Activated B cell treated with CpG ODN at 0.5 μM for 24 hours (primary cell): ENCODE results near the gene DCP1B. TPM values are rescaled to one million over a fixed set of nuclear protein-coding genes. Genes with fewer than 3 reads are reported as not detected.
A peak's percentile ranks its signal among the peaks of the same experiment; 100 is the strongest.

Source experiments
- ATAC-seq: fragments of 200-7000 bp; cut with Tn5 transposase; one replicate; pipeline ENCODE4 v1.10.0; 2021; ENCODE audit warnings: low read depth, mild to moderate bottlenecking, moderate library complexity
- CTCF ChIA-PET: fragments of 350-600 bp; sonication (Branson Sonifier 250); formaldehyde crosslinking; loops from one replicate; lab custom pipeline; 2021; ENCODE audit warnings: antibody characterized with exemption; lab: Charles Lee
- POLR2A ChIA-PET: fragments of 350-600 bp; sonication (Branson Sonifier 250); formaldehyde crosslinking; loops from one replicate; lab custom pipeline; 2021; ENCODE audit warnings: antibody characterized with exemption; lab: Charles Lee
- DNase-seq: peaks from one replicate; pipeline ENCODE4 v3.0.0; 2022
- H3K27ac Mint-ChIP-seq: one replicate; pipeline ENCODE4 v1.8.0; 2020; ENCODE audit warnings: mixed read lengths
- H3K27me3 Mint-ChIP-seq: one replicate; pipeline ENCODE4 v1.8.0; 2021; ENCODE audit warnings: mixed read lengths
- H3K36me3 Mint-ChIP-seq: one replicate; pipeline ENCODE4 v1.8.0; 2021; ENCODE audit warnings: low read depth, mixed read lengths
- H3K4me1 Mint-ChIP-seq: one replicate; pipeline ENCODE4 v1.8.0; 2021; ENCODE audit warnings: mixed read lengths
- H3K4me3 Mint-ChIP-seq: one replicate; pipeline ENCODE4 v1.8.0; 2020; ENCODE audit warnings: mild to moderate bottlenecking, mixed read lengths
- H3K9me3 Mint-ChIP-seq: one replicate; pipeline ENCODE4 v1.8.0; 2020; ENCODE audit warnings: mixed read lengths
- CTCF ChIP-seq: fragments of 200-600 bp; IDR thresholded peaks from one replicate; pipeline ENCODE4 v1.8.0; 2022; ENCODE audit warnings: antibody characterized with exemption, mild to moderate bottlenecking
- intact Hi-C: fragments of 100-400 bp; cut with micrococcal nuclease; formaldehyde crosslinking; loops from one replicate; pipeline ENCODE4 v1.15.1; 2024
- total RNA-seq: library from RNA; stranded (reverse); gene quantifications from 2 replicates; pipeline ENCODE4 v1.2.3, GENCODE V29; 2022

The DCP1B gene
- total RNA-seq, 1 donor from 2014 or later, result 14.7 TPM

- DNase-seq (no peak), ATAC-seq (peak; percentile 11)
- H3K9me3 Mint-ChIP-seq, result no peaks in the 10 kb centered on the region
- intact Hi-C loops, result loop anchor here (10.0 kb wide), 1 partner anchor 48 kb away; no protein-coding TSS in a partner anchor
- H3K27me3 Mint-ChIP-seq, result no peaks in the 10 kb centered on the region
- CTCF ChIA-PET, result interaction anchor here (2.2 kb wide), 1 partner anchor 17 kb away, joined by 18 read pairs; no protein-coding TSS in a partner anchor
- peaks cover 61% of the 10 kb centered on the region for H3K4me1 Mint-ChIP-seq
- no peak overlapping the region for H3K4me3 Mint-ChIP-seq
- H3K27ac Mint-ChIP-seq, result peak overlapping the region; percentile 10
- no peak for TF ChIP-seq CTCF
- H3K36me3 Mint-ChIP-seq, result no peaks in the 10 kb centered on the region
- POLR2A ChIA-PET, result interaction anchor here (2.3 kb wide), 1 partner anchor 10 kb away, joined by 13 read pairs; no protein-coding TSS in a partner anchor
These were observed 81.3 kb downstream of the DCP1B start for GRCh38 chr12:1922985-1923384.

DNA sequence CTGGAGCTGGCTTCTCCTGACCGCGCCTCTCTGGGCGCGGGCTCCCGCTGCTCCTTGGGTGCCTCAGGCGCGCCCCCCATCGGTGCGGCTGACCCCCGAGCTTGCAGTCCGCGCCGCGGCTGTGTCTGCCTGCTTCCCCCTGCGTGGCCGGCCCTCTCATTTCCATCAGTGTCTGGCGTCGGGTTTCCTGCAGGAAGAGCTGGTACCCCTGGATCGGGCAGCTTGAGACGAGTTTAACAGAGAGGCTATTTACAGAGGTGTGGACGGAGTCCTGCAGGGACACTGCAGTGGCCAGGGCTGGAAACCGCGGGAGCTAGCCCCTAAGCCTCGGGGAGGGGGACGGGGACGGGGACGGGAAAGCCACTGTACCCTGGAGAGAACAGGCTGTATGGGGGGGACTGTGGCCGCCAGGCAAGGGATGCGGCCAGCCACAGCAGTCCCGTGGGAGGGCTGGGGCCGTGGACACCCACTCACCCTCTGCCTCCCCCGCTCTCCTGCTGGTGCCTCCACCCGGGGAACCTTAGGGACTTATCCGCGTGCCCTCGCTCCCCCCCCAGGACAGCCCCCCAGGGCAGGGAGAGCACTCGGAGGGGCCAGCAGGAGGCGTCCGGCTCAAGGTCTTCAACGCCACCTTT is 82.1 kb downstream of the DCP1B start:
- no peak for ATAC-seq
- POLR2A ChIA-PET, result interaction anchor here (0.5 to 1.5 kb wide), 2 partner anchors 11 to 37 kb away, joined by 3 to 7 read pairs; no protein-coding TSS in a partner anchor

GRCh38 chr12:1920971-1921370 is 83.3 kb downstream of the DCP1B start:
- Mint-ChIP-seq H3K27me3 (peaks cover 7% of the 10 kb centered on the region), H3K36me3 (no peaks in the 10 kb centered on the region), H3K9me3 (no peaks in the 10 kb centered on the region), H3K4me3 (no peak overlapping the region), H3K4me1 (peaks cover 71% of the 10 kb centered on the region), H3K27ac (no peak overlapping the region)
- POLR2A ChIA-PET, result interaction anchor here (0.6 kb wide), 2 partner anchors 10 to 232 kb away, joined by 4 to 10 read pairs; no protein-coding TSS in a partner anchor
- intact Hi-C loops, result loop anchor here (10.0 kb wide), 1 partner anchor 46 kb away; no protein-coding TSS in a partner anchor
- TF ChIP-seq CTCF, result no peak
- CTCF ChIA-PET, result interaction anchor here (0.7 to 1.4 kb wide), 2 partner anchors 19 to 130 kb away, joined by 3 to 4 read pairs; no protein-coding TSS in a partner anchor
- no peak for DNase-seq
- no peak for ATAC-seq

More for the DNA sequence above, 82.1 kb downstream of the DCP1B start:
- H3K4me3 Mint-ChIP-seq, result no peak overlapping the region
- H3K27ac Mint-ChIP-seq, result no peak overlapping the region
- CTCF ChIA-PET, result interaction anchor here (1.4 kb wide), 1 partner anchor 17 kb away, joined by 7 read pairs; no protein-coding TSS in a partner anchor
- no peaks in the 10 kb centered on the region for H3K9me3 Mint-ChIP-seq
- H3K27me3 Mint-ChIP-seq, result no peaks in the 10 kb centered on the region
- DNase-seq, result no peak
- intact Hi-C loops, result loop anchor here (10.0 kb wide), 1 partner anchor 47 kb away; no protein-coding TSS in a partner anchor
- H3K36me3 Mint-ChIP-seq, result no peaks in the 10 kb centered on the region
- H3K4me1 Mint-ChIP-seq, result peaks cover 69% of the 10 kb centered on the region
- no peak for TF ChIP-seq CTCF

DNA sequence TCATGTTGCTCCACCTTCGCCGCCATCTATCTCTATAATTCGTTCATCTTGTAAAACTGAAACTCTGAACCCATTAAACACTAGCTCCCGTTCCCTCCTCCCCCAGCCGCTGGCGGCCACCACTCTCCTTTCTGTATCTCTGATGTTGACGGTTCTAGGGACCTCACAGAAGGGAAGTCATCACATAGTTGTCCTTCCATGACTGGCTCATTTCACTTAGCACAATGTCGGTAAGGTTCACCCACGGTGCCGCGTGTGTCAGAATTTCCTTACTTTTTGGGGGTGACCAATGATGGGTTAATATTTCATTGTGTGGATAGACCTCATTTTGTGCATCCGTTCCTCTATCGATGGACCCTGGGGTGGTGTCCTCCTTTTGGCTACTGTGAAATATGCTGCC is 83.8 kb downstream of the DCP1B start:
- intact Hi-C loops, result loop anchor here (10.0 kb wide), 1 partner anchor 46 kb away; no protein-coding TSS in a partner anchor
- H3K9me3 Mint-ChIP-seq, result no peaks in the 10 kb centered on the region
- no peak for DNase-seq
- H3K4me3 Mint-ChIP-seq, result peak overlapping the region; percentile 6
- POLR2A ChIA-PET, result interaction anchor here (0.6 kb wide), 2 partner anchors 9 to 231 kb away, joined by 4 to 10 read pairs; no protein-coding TSS in a partner anchor
- TF ChIP-seq CTCF, result no peak
- H3K27me3 Mint-ChIP-seq, result peaks cover 9% of the 10 kb centered on the region
- no peaks in the 10 kb centered on the region for H3K36me3 Mint-ChIP-seq
- CTCF ChIA-PET, result interaction anchor here (0.7 to 1.4 kb wide), 2 partner anchors 19 to 130 kb away, joined by 3 to 4 read pairs; no protein-coding TSS in a partner anchor
- no peak for ATAC-seq
- peak overlapping the region; percentile 12 for H3K27ac Mint-ChIP-seq
- peaks cover 69% of the 10 kb centered on the region for H3K4me1 Mint-ChIP-seq

DNA sequence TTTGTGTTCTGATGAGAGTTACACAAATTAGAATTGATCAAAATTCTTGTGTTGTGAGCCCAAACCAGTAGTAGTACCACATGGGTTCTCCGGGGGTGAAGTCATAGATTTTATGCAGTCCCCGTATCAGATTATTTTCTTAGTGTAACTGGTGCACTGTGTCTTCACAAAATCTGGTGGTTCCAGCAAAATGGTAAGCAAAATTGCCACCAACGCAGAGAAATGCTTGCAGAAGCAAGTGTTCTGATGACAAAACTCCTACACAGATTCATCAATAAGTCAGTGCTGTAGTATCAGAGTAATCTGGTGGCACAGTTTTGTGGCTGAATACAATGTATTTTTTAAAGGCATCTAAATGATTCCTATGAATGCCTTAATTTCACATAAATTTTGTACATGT is 84.5 kb downstream of the DCP1B start:
- Mint-ChIP-seq H3K27me3 (peaks cover 9% of the 10 kb centered on the region), H3K9me3 (no peaks in the 10 kb centered on the region), H3K4me1 (peaks cover 63% of the 10 kb centered on the region), H3K4me3 (no peak overlapping the region), H3K36me3 (no peaks in the 10 kb centered on the region), H3K27ac (no peak overlapping the region)
- ChIA-PET POLR2A (interaction anchor here (1.0 kb wide), 1 partner anchor 13 kb away, joined by 4 read pairs; no protein-coding TSS in a partner anchor), CTCF (interaction anchor here (2.4 kb wide), 1 partner anchor 20 kb away, joined by 10 read pairs; no protein-coding TSS in a partner anchor)
- intact Hi-C loops, result loop anchor here (2.0 to 10.0 kb wide), 2 partner anchors 13 to 45 kb away; no protein-coding TSS in a partner anchor
- ATAC-seq (no peak), DNase-seq (no peak)
- TF ChIP-seq CTCF, result no peak
